Dermis microvascular lymphatic vessel endothelial cell (primary cell): ENCODE results near the gene IGLL1. TPM values are rescaled to one million over a fixed set of nuclear protein-coding genes. Genes with fewer than 3 reads are reported as not detected.
"Not testable (repeated sequence)": the region's sequence is repeated elsewhere in the genome, so short reads cannot be mapped to it uniquely, and the experiment has no call there.

Source experiments
- DNase-seq, 2 donors: peaks; one replicate each; pipeline versions ENCODE4 v3.0.0 to v3.0.0-alpha.2; 2010; ENCODE audit warnings: low read depth in 2 of 2
- total RNA-seq: library from RNA; depleted of rRNA; stranded (reverse); fragments of >200 nt; gene quantifications from 2 replicates; pipeline ENCODE4 v1.2.1, GENCODE V29; 2014

IGLL1 gene
- total RNA-seq, 1 donor from 2014 or later, result not detected

- DNase-seq, result no peak
These were observed 17.0 kb downstream of the IGLL1 start for GRCh38 chr22:23563111-23563510.

- DNase-seq, result no peak
These were observed 17.9 kb downstream of the IGLL1 start for GRCh38 chr22:23562186-23562585.

- not testable (repeated sequence) for DNase-seq
These were observed 19.0 kb downstream of the IGLL1 start for GRCh38 chr22:23561025-23561510.

GRCh38 chr22:23560215-23560614 is 19.9 kb downstream of the IGLL1 start:
- not testable (repeated sequence) for DNase-seq

GRCh38 chr22:23557467-23557866 is 22.6 kb downstream of the IGLL1 start:
- no peak for DNase-seq

- no peak for DNase-seq
These were observed 23.1 kb downstream of the IGLL1 start for GRCh38 chr22:23557036-23557435.

GRCh38 chr22:23556026-23556620 is 24.0 kb downstream of the IGLL1 start:
- DNase-seq, result no peak

- no peak for DNase-seq
These were observed 25.0 kb downstream of the IGLL1 start for GRCh38 chr22:23555118-23555517.

GRCh38 chr22:23553924-23554870 is 25.9 kb downstream of the IGLL1 start:
- no peak for DNase-seq

GRCh38 chr22:23553438-23553837 is 26.7 kb downstream of the IGLL1 start:
- DNase-seq, result no peak

- no peak for DNase-seq
These were observed 27.5 kb downstream of the IGLL1 start for GRCh38 chr22:23552573-23552972.

GRCh38 chr22:23551385-23551784 is 28.7 kb downstream of the IGLL1 start:
- no peak for DNase-seq

- DNase-seq, result no peak
These were observed 29.9 kb downstream of the IGLL1 start for GRCh38 chr22:23550049-23550650.

GRCh38 chr22:23549198-23549595 is 30.9 kb downstream of the IGLL1 start:
- DNase-seq, result no peak

GRCh38 chr22:23548501-23549197 is 31.4 kb downstream of the IGLL1 start:
- no peak for DNase-seq

- no peak for DNase-seq
These were observed 32.1 kb downstream of the IGLL1 start for GRCh38 chr22:23547818-23548500.

GRCh38 chr22:23547382-23547781 is 32.7 kb downstream of the IGLL1 start:
- not testable (repeated sequence) for DNase-seq

GRCh38 chr22:23544852-23545251 is 35.2 kb downstream of the IGLL1 start:
- no peak for DNase-seq

- peak; percentile 80 to 89 for DNase-seq
These were observed 36.5 kb downstream of the IGLL1 start for GRCh38 chr22:23543506-23544000.

- DNase-seq, result peak; percentile 83 to 84
These were observed 37.2 kb downstream of the IGLL1 start for GRCh38 chr22:23542933-23543332.

GRCh38 chr22:23542391-23542790 is 37.7 kb downstream of the IGLL1 start:
- DNase-seq, result peak in 1 of 2 donors; percentile 27
